NCI-H345 (cell line): Measurements from ENCODE around the gene SMPD3.

Experiments used
- DNase-seq: peaks from one replicate; lab custom pipeline; 2025; lab: John Stamatoyannopoulos, UW

The SMPD3 gene

GRCh38 chr16:68434624-68435210 lies 13.6 kb downstream of the SMPD3 start:
- no peak for DNase-seq

- DNase-seq = no peak
These were observed 15.0 kb downstream of the SMPD3 start for GRCh38 chr16:68433316-68433715.

- DNase-seq = no peak
These were observed 15.6 kb downstream of the SMPD3 start for GRCh38 chr16:68432701-68433100.

GRCh38 chr16:68429076-68429854 lies 19.0 kb downstream of the SMPD3 start:
- no peak for DNase-seq

- no peak for DNase-seq
These were observed 20.5 kb downstream of the SMPD3 start for GRCh38 chr16:68427649-68428303.

- DNase-seq = no peak
These were observed 22.0 kb downstream of the SMPD3 start for GRCh38 chr16:68426347-68426652.

GRCh38 chr16:68425498-68426346 lies 22.6 kb downstream of the SMPD3 start:
- DNase-seq = no peak

- DNase-seq = no peak
These were observed 24.5 kb downstream of the SMPD3 start for GRCh38 chr16:68423771-68424170.

GRCh38 chr16:68422396-68422960 lies 25.8 kb downstream of the SMPD3 start:
- no peak for DNase-seq

- no peak for DNase-seq
These were observed 27.2 kb downstream of the SMPD3 start for GRCh38 chr16:68421076-68421475.

- DNase-seq = peak; percentile 94
These were observed 27.9 kb downstream of the SMPD3 start for GRCh38 chr16:68420366-68420942.

GRCh38 chr16:68417711-68418301 lies 30.5 kb downstream of the SMPD3 start:
- peak; percentile 85 for DNase-seq

GRCh38 chr16:68416057-68417046 lies 32.0 kb downstream of the SMPD3 start:
- peak; percentile 80 for DNase-seq

GRCh38 chr16:68414581-68414980 lies 33.7 kb downstream of the SMPD3 start:
- no peak for DNase-seq

GRCh38 chr16:68412061-68412460 lies 36.2 kb downstream of the SMPD3 start:
- no peak for DNase-seq

GRCh38 chr16:68411086-68411485 lies 37.2 kb downstream of the SMPD3 start:
- DNase-seq = no peak

- DNase-seq = no peak
These were observed 39.3 kb downstream of the SMPD3 start for GRCh38 chr16:68408967-68409366.

- no peak for DNase-seq
These were observed 39.9 kb downstream of the SMPD3 start for GRCh38 chr16:68408428-68408827.

GRCh38 chr16:68406458-68407152 lies 41.7 kb downstream of the SMPD3 start:
- DNase-seq = peak; percentile 48
